PC-3 (cell line): ENCODE results near the gene ARHGEF28.

Experiments
- EZH2 ChIP-seq: fragments of 300-600 bp; sonication (generic); IDR thresholded peaks from one replicate; pipeline ENCODE4 v1.6.1; 2017; ENCODE audit warnings: antibody characterized with exemption, mild to moderate bottlenecking, low read length; ENCODE audit not compliant: unreplicated experiment
- TF ChIP-seq, protein P1 (sequence below): fragments of 300-600 bp; sonication (generic); conservative IDR thresholded peaks from 2 replicates; pipeline ENCODE4 v1.5.1; 2017; ENCODE audit warnings: antibody characterized with exemption, low read depth, mild to moderate bottlenecking, low read length

DNA sequence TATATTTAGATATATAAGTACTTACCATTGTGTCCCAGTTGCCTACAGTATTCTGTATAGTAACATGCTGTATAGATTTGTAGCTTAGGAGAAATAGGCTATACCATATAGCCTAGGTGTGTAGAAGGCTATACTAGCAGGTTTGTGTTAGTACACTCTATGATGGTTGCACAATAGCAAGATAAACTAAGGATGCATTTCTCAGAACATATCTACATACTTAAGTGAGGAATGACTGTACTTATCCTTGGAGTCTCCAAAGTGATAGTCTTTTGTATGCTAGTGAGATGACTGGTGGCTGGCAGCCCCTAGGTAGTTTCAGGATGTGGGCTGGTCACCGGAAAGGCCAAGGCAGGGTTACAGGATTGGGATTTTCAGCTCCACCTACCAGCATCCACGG lies 208.7 kb downstream of the ARHGEF28 start:
- no peak for TF ChIP-seq EZH2
- TF ChIP-seq, protein P1, sequence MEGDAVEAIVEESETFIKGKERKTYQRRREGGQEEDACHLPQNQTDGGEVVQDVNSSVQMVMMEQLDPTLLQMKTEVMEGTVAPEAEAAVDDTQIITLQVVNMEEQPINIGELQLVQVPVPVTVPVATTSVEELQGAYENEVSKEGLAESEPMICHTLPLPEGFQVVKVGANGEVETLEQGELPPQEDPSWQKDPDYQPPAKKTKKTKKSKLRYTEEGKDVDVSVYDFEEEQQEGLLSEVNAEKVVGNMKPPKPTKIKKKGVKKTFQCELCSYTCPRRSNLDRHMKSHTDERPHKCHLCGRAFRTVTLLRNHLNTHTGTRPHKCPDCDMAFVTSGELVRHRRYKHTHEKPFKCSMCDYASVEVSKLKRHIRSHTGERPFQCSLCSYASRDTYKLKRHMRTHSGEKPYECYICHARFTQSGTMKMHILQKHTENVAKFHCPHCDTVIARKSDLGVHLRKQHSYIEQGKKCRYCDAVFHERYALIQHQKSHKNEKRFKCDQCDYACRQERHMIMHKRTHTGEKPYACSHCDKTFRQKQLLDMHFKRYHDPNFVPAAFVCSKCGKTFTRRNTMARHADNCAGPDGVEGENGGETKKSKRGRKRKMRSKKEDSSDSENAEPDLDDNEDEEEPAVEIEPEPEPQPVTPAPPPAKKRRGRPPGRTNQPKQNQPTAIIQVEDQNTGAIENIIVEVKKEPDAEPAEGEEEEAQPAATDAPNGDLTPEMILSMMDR: no peak
